NOMO-1 (cell line): ENCODE results near the gene CATSPER1.
A peak's percentile ranks its signal among the peaks of the same experiment; 100 is the strongest.
"Not testable (repeated sequence)": the region's sequence is repeated elsewhere in the genome, so short reads cannot be mapped to it uniquely, and the experiment has no call there.

Experiments
- DNase-seq, 2 experiments: peaks; one replicate each; lab custom pipeline; 2025; ENCODE audit not compliant: unreplicated experiment in 2 of 2; lab: John Stamatoyannopoulos, UW

The CATSPER1 gene

DNA sequence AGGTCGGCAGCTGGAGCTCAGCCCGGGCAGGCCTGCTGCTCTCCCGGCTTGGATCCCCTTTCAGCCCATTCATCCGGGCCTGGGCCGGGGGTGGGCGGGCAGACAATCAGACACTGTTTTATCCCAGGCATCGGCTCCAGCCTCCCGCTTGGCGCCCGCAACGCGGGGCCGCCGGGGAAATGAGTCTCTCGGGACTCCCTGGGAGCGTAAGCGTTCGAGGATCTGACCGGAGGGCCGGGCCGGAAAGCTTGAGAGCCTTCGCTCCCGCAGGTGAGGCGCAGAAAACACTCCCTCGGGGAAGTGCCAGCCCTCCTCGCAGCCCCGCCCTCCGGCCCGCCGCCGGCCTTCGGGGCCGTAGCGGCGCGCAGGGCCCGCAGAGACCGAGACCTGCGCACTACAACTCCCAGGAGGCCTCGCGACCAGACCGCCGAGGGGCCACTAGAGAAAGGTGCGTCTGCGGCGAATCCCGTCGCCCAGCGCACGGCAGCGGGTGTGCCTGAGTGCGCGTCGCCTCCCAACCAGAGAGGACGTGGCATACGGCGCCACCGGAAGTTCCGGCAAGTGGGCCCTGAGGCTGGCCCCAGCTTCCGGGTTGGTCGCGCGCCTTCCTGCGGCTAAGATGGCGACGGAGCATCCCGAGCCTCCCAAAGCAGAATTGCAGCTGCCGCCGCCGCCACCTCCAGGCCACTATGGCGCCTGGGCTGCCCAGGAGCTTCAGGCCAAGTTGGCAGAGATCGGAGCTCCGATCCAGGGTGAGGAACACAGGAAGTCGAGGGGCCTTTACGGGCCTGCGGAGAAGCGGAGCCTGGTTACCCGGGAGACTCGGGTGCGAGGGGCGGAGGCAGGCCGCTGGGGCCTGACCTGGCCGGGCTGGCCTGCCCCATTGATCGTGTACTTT is 25.7 kb upstream of the CATSPER1 start, which contains the start of gene SF3B2:
Gene SF3B2 (plus strand): TSS at position 599 of the 898 bp plus-strand sequence. CDS start 21 bp downstream, at position 620.
- peak; percentile 97 to 99 for DNase-seq

DNA sequence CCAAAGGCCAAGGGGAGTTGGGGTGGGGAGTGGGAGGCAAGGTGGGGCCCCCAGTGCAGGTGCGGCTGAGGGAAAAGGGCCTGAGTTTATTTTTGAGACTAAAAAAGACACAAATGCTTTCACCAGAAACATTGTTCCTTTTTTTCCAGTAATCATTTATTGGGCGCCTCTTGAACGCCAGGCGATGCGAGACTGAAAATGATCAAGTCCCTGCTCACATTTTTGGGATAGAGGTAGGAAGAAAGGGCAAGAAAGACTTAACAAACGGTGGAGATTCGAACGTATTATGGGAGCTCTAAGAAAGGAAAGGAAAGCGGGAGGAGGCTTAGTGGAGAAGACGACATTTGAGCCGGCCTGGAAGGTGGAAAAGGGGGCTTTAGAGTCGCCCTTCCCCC is 25.1 kb upstream of the CATSPER1 start:
- DNase-seq, result no peak

DNA sequence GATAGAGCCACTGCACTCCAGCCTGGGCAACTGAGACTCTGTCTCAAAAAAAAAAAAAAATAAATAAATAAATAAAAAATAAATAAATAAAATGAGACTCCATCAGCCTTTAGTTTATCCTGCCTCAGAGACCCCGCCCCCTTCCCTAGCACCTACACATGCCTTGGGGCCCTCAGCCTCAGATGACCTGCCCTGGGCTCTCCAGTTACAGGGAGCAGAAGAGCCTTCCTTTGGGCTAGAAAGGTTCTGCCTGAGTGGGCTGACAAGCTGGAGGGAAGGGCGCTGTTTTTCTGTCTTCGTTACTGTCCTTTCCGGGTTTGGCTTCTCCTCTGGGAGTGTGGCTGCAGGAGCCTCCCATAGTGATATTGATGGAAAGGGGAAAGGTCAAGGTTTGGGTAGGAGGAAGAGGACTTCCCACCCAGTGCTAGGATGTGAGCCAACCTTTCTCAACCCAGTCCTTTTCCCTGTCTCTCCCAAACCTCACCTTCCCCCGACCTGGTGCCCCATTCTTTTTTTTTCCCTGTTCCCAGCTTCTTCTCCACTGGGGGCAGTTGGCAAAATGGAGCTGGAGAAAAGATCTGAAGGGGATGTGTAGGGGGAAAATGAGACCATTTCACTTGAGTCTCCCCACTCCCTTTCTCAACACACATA is 24.4 kb upstream of the CATSPER1 start:
- DNase-seq, result no peak

GRCh38 chr11:66048547-66049323 is 22.5 kb upstream of the CATSPER1 start, which contains the start of gene GAL3ST3:
Gene GAL3ST3 (minus strand): TSS chr11:66049161. CDS start chr11:66045415, 3,746 bp downstream.
- DNase-seq, result no peak

- no peak for DNase-seq
Observed at GRCh38 chr11:66047541-66048365, 21.5 kb upstream of the CATSPER1 start.

- no peak for DNase-seq
Observed at GRCh38 chr11:66046901-66047300, 20.6 kb upstream of the CATSPER1 start.

DNA sequence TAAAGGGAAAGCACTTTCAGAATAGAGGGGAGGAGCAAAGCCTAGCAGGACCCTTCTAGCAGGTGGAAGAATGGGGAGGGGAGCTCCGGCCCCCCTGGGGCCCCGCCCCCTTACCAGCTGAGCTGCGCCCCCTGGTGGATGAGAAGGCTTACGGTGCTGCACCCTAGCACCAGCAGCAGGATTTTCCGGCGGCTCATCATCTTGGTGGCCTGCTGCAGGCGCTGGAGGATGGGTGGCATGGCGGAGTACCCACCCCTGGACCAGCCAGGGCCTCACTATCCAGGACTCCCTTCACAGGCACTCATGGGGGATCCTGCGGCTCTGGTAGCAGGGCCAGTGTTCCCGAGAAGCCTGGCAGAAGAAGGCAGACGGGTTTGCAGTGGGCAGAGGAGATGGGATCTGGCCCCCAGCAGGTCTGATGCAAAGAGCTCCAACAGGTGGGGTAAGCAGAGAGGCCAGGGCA is 18.9 kb upstream of the CATSPER1 start:
- DNase-seq, result peak; percentile 60 to 74

DNA sequence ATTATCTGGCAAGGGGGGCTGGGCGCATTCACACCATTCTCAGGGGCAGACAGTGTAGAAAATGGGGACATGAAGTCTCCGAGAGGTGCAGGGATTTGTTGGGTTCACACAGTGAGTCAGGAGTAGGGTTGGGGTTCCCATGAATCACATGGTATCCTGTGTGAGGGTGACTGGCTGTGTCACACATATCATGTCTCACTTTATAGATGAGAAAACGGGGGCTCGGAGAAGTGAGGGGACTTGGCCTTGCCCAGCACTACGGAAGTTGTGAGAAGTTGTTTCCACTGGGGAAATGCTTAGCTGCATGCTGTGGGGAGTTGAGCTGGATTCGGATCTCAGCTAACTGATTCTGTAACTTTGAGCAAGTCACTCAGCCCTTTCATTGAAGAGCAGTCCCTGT is 18.5 kb upstream of the CATSPER1 start:
- DNase-seq, result no peak

DNA sequence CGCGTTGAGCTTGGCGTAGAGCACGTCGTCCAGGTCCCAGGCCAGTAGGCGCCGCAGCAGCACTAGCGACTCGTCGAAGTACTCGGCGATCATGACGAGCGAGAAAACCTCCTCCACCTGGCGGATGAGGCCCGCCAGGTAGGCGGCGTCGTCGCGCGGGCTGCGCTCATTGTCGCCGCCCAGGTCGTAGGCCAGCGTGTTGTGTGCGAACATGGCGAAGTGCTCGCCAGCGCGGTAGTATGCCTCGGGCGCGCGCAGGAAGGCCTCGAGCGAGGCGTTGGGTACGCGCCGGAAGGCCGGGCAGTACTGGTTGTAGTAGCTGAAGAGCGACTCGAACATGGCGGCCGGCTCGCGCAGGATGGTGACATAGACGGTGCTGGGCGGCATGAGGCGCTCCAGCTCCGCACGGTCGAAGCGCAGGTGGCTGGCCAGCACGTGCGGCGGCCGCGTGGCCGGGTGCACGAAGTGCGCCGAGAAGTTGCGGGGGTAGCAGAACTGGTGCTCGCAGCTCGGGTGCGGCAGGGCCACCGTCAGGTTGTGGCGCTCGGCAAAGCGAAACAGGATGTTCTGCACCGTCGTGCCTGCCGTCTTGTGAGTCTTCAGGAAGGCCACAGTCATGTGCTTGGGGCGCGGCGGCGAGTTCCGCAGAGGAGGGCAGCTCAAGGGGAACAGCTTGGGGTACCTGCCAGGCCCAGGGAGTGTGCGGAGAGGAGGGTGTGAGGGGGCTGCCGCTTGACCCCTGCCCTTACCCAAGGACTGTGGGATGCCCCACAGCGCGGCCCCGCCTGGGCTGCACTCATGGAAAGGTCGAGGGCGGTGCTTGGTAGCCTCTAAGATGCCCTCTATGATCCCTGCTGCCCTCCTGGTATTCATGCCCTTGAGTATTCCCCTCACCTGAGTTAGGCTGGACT is 17.0 kb upstream of the CATSPER1 start:
- no peak for DNase-seq

GRCh38 chr11:66042227-66042995 is 16.1 kb upstream of the CATSPER1 start:
- no peak for DNase-seq

GRCh38 chr11:66039765-66040164 is 13.5 kb upstream of the CATSPER1 start:
- DNase-seq, result no peak

DNA sequence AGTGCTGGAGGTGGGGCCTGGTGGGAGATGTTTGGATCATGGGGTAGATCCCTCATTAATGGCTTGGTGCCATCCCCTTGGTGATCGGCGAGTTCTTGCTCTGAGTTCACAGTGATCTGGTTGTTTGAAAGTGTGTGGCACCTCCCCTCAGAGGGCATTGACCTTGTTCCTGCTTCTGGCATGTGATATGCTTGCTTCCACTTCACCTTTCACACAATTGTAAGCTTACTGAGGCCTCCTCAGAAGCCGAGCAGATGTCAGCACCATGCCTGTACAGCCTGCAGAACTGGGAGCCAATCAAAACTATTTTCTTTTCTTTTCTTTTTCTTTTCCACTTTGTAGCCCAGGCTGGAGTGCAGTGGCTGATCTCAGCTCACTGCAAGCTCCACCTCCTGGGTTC is 11.0 kb upstream of the CATSPER1 start:
- no peak for DNase-seq

DNA sequence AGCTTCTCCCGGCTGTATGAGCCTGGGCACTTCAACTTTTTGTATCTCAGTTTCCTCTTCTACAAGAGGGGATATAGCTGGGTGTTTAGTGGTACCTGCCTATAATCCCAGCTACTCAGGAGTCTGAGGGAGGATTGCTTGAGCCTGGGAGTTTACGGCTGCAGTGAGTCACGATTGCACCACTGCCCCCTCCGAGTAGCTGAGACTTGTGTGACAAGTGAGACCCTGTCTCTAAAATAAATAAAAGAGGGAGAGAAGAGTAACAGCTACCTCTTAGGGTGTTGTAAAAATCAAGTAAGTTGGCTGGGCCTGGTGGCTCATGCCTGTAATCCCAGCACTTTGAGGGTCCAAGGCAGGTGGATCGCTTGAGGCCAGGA is 10.0 kb upstream of the CATSPER1 start:
- DNase-seq, result no peak

GRCh38 chr11:66035653-66036333 is 9.5 kb upstream of the CATSPER1 start:
- no peak for DNase-seq

DNA sequence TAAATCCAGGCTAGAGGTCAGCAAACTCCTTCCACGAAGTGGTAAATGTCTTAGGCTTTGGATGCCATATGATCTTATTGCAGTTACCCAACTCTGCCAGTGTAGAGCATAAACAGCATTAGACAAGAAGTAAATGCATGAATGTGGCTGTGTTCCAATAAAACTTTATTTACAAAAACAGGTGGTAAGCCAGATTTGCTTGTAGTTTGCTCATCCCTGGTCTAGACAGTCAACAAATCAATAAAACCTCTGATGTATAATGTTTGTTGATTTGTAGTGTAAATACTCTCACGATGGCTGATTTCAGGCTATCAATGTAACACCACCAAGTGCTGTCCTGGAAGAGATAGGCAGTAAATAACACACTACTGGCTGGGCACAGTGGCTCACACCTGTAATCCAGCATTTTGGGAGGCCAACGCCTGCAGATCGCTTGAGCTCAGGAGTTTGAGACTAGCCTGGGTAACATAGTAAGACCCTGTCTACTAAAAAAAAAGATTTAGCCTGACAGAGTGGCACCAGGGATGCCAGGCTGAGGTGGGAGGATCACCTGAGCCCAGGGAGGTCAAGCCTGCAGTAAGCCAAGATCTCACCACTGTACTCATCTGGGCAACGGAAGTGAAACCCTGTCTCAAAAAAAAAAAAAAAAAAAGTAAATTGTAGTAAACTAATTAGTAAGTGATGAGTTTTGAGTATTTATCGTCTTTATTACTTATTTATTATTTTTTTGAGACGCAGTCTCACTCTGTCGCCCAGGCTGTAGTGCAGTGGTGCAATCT is 6.9 kb upstream of the CATSPER1 start:
- DNase-seq, result no peak

DNA sequence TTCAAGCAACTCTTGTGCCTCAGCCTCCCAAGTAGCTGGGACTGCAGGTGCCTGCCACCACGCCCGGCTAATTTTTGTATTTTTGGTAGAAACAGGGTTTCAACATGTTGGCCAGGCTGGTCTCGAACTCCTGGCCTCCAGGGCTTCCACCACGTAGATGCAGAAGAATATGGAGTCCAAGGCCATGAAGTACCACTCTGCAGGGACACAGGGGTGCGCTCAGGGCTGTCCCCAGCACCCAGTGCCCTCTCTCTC is 3.2 kb downstream of the CATSPER1 start:
- DNase-seq, result not testable (repeated sequence)

- DNase-seq, result peak; percentile 55 to 76
Observed at GRCh38 chr11:66022401-66023185, 3.7 kb downstream of the CATSPER1 start.
